Neuronal stem cell (in vitro differentiated cells): Measurements from ENCODE around the gene NLRP11.
"Not testable (repeated sequence)": the region's sequence is repeated elsewhere in the genome, so short reads cannot be mapped to it uniquely, and the experiment has no call there.

Source experiments
- DNase-seq: peaks from one replicate; pipeline ENCODE4 v3.0.0-alpha.2; 2013; ENCODE audit warnings: low spot score
- H2AFZ ChIP-seq: one replicate; pipeline ENCODE4 v1.6.1; 2013; ENCODE audit warnings: mild to moderate bottlenecking, low read length, inconsistent platforms
- H2AK5ac ChIP-seq: 2 replicates; pipeline ENCODE4 v1.6.1; 2013; ENCODE audit warnings: low read depth, mild to moderate bottlenecking, inconsistent platforms, low read length, moderate library complexity, mixed read lengths
- H2BK120ac ChIP-seq: 2 replicates; pipeline ENCODE4 v1.6.1; 2013; ENCODE audit warnings: low read depth, mild to moderate bottlenecking, inconsistent platforms, low read length, moderate library complexity, mixed read lengths
- H2BK12ac ChIP-seq: one replicate; pipeline ENCODE4 v1.6.1; 2013; ENCODE audit warnings: low read length, inconsistent platforms
- H2BK15ac ChIP-seq: 2 replicates; pipeline ENCODE4 v1.6.1; 2013; ENCODE audit warnings: mild to moderate bottlenecking, low read length, inconsistent platforms, mixed read lengths
- H2BK5ac ChIP-seq: one replicate; pipeline ENCODE4 v1.6.1; 2013; ENCODE audit warnings: inconsistent platforms, mild to moderate bottlenecking, low read length, moderate library complexity
- H3K14ac ChIP-seq: one replicate; pipeline ENCODE4 v1.6.1; 2013; ENCODE audit warnings: low read length, inconsistent platforms
- H3K18ac ChIP-seq: 2 replicates; pipeline ENCODE4 v1.6.1; 2013; ENCODE audit warnings: low read length, inconsistent platforms
- H3K23ac ChIP-seq: 2 replicates; pipeline ENCODE4 v1.6.1; 2013; ENCODE audit warnings: low read depth, mild to moderate bottlenecking, mixed read lengths, low read length, inconsistent platforms; ENCODE audit not compliant: poor library complexity
- H3K27ac ChIP-seq: replicated peaks from 3 replicates; pipeline ENCODE4 v1.5.1; 2013; ENCODE audit warnings: low read length, inconsistent platforms
- H3K27me3 ChIP-seq, 3 experiments: 2 replicates each; pipeline ENCODE4 v1.6.1; 2013; ENCODE audit warnings: low read length in 3 of 3, mild to moderate bottlenecking in 2 of 3, inconsistent platforms in 1 of 3, low read depth in 1 of 3, mixed read lengths in 1 of 3, moderate library complexity in 1 of 3; ENCODE audit not compliant: control insufficient read depth in 3 of 3, insufficient read depth in 3 of 3
- H3K36me3 ChIP-seq, 2 donors: replicated peaks in 1 of 2; 2 replicates each; pipeline ENCODE4 v1.6.1; 2013; ENCODE audit warnings: low read length in 2 of 2; ENCODE audit not compliant: control insufficient read depth in 2 of 2, insufficient read depth in 2 of 2
- H3K4ac ChIP-seq: 2 replicates; pipeline ENCODE4 v1.6.1; 2013; ENCODE audit warnings: inconsistent platforms, mild to moderate bottlenecking, low read length, moderate library complexity
- H3K4me1 ChIP-seq, 2 donors: 1 replicate in 1 of 2; 2 replicates in 1 of 2; pipeline ENCODE4 v1.6.1; 2013; ENCODE audit warnings: low read length in 2 of 2, low read depth in 1 of 2; ENCODE audit not compliant: control insufficient read depth in 2 of 2, insufficient read depth in 1 of 2
- H3K4me2 ChIP-seq: one replicate; pipeline ENCODE4 v1.6.1; 2013; ENCODE audit warnings: mild to moderate bottlenecking, low read length, inconsistent platforms; ENCODE audit not compliant: insufficient read depth, poor library complexity, severe bottlenecking
- H3K4me3 ChIP-seq, 2 donors: 2 replicates each; pipeline ENCODE4 v1.5.1; 2013; ENCODE audit warnings: low read length in 2 of 2, mild to moderate bottlenecking in 2 of 2, inconsistent platforms in 1 of 2, moderate library complexity in 1 of 2
- H3K79me1 ChIP-seq: one replicate; pipeline ENCODE4 v1.6.1; 2013; ENCODE audit warnings: low read depth, mild to moderate bottlenecking, inconsistent platforms, low read length, moderate library complexity
- H3K9ac ChIP-seq: one replicate; pipeline ENCODE4 v1.6.1; 2013; ENCODE audit warnings: mild to moderate bottlenecking, low read depth, low read length, inconsistent platforms; ENCODE audit not compliant: poor library complexity
- H3K9me3 ChIP-seq, 2 donors: replicated peaks in 1 of 2; 2 replicates each; pipeline versions ENCODE3 to v1.6.1; 2013; ENCODE audit warnings: low read length in 2 of 2, mild to moderate bottlenecking in 2 of 2, inconsistent platforms in 1 of 2, low read depth in 1 of 2, mixed read lengths in 1 of 2, moderate library complexity in 1 of 2; ENCODE audit not compliant: control insufficient read depth in 2 of 2, insufficient read depth in 1 of 2
- H4K8ac ChIP-seq: one replicate; pipeline ENCODE4 v1.6.1; 2013; ENCODE audit warnings: low read depth, mild to moderate bottlenecking, inconsistent platforms, low read length, moderate library complexity
- H4K91ac ChIP-seq: one replicate; pipeline ENCODE4 v1.6.1; 2013; ENCODE audit warnings: low read length, low read depth, mild to moderate bottlenecking, inconsistent platforms; ENCODE audit not compliant: poor library complexity
- WGBS, 2 donors: extraction: QIAGEN DNeasy Blood & Tissue Kit; methylation state at CpG; one replicate each; pipeline ENCODE4 v1.1.7; 2013; ENCODE audit warnings: missing lambda C conversion rate in 2 of 2, mixed read lengths in 1 of 2; ENCODE audit not compliant: insufficient read length in 2 of 2, insufficient replicate concordance in 1 of 2; ENCODE audit errors: extremely low coverage in 2 of 2; 5-methylcytosine and 5-hydroxymethylcytosine counted together

Gene NLRP11

DNA sequence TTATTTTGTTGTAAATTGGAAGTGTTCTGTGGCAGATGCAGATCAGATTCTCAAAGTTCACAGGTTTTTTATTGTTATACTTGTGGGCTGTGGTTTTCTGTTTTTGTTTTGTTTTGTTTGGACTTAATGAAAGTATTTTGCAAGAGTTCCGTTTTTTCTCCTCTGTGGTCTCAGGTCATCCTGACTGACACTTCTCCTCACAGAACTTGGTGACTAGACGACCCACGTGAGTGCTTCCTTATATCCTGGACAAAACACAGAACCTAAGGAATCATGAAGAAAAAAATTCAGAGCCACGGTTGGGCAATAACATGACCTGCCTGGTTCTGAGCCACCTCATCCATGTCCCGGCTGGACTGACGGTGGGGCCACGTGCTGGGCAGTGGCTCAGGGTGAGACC lies 65.3 kb downstream of the NLRP11 start:
- Histone ChIP-seq H3K23ac (no peak overlapping the region), H3K9me3 (peaks cover 0 to 5% of the 10 kb centered on the region in 2 donors), H3K18ac (no peak overlapping the region), H2BK120ac (no peak overlapping the region), H3K79me1 (no peaks in the 10 kb centered on the region), H2AFZ (no peak overlapping the region), H3K27me3 (peaks cover 0 to 16% (median 0%) of the 10 kb centered on the region in 3 experiments), H3K14ac (no peak overlapping the region), H3K4ac (no peak overlapping the region), H4K91ac (no peak overlapping the region), H3K9ac (no peak overlapping the region), H2BK5ac (no peak overlapping the region), H2BK15ac (no peak overlapping the region), H3K36me3 (no peaks in the 10 kb centered on the region), H2BK12ac (no peak overlapping the region), H3K27ac (no peak overlapping the region), H3K4me2 (no peak overlapping the region), H4K8ac (no peak overlapping the region), H3K4me3 (no peak overlapping the region), H3K4me1 (no peaks in the 10 kb centered on the region), H2AK5ac (no peak overlapping the region)
- no CpG with 5 or more reads among the region's 7 CpGs for WGBS, 2 donors
- no peak for DNase-seq

DNA sequence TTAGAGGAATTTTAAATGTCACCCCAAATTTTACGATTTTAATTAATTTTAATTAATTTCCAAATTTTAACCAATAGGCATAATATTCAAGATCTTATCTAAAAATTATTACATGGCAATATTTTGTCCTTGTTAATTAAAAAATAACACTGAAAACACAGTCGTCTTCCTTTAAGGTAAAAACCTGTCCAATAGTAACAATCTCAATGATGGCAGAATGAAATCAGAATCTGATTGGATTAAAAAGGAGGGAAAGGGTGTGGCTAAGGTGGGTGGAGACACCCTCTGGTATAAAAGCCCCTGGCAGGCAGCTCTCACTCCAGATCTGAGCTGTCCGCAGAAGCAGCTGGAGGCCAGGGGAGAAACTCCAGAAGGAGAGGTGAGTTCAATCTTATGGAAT lies 73.0 kb downstream of the NLRP11 start, which contains the start of gene RFPL4A:
Gene RFPL4A, plus strand, starts transcription at position 301 of the 400 bp plus-strand sequence. CDS start 2,704 bp downstream, outside the sequence.
- not testable (repeated sequence) for H2BK12ac ChIP-seq, H3K9ac ChIP-seq, H3K23ac ChIP-seq, H3K79me1 ChIP-seq, H3K4me1 ChIP-seq, H4K8ac ChIP-seq, H2BK5ac ChIP-seq, H3K36me3 ChIP-seq, H4K91ac ChIP-seq, H2AFZ ChIP-seq, H3K27ac ChIP-seq, H3K4me2 ChIP-seq, H3K18ac ChIP-seq, H2AK5ac ChIP-seq, H2BK120ac ChIP-seq, H3K4me3 ChIP-seq, DNase-seq, H3K4ac ChIP-seq, H3K14ac ChIP-seq, H2BK15ac ChIP-seq
- Histone ChIP-seq H3K9me3 (peaks cover 0 to 12% of the 10 kb centered on the region in 2 donors), H3K27me3 (peaks cover 0 to 18% (median 0%) of the 10 kb centered on the region in 3 experiments)
- WGBS, 2 donors, result no CpG with 5 or more reads among the region's 3 CpGs

- not testable (repeated sequence) for H3K36me3 ChIP-seq, H3K4me1 ChIP-seq, H4K8ac ChIP-seq, H3K4me3 ChIP-seq, H4K91ac ChIP-seq, H2BK15ac ChIP-seq, DNase-seq, H2BK12ac ChIP-seq, H2BK5ac ChIP-seq, H3K23ac ChIP-seq, H2AK5ac ChIP-seq, H3K27ac ChIP-seq, H3K4ac ChIP-seq, H3K14ac ChIP-seq, H3K4me2 ChIP-seq, H3K18ac ChIP-seq, H3K9ac ChIP-seq, H3K79me1 ChIP-seq, H2BK120ac ChIP-seq, H2AFZ ChIP-seq
- peaks cover 0 to 14% of the 10 kb centered on the region in 2 donors for H3K9me3 ChIP-seq
- WGBS, 2 donors, result no CpG with 5 or more reads among the region's 4 CpGs
- H3K27me3 ChIP-seq, result peaks cover 0 to 23% (median 0%) of the 10 kb centered on the region in 3 experiments
These were observed 75.0 kb downstream of the NLRP11 start for GRCh38 chr19:55756808-55757207.

DNA sequence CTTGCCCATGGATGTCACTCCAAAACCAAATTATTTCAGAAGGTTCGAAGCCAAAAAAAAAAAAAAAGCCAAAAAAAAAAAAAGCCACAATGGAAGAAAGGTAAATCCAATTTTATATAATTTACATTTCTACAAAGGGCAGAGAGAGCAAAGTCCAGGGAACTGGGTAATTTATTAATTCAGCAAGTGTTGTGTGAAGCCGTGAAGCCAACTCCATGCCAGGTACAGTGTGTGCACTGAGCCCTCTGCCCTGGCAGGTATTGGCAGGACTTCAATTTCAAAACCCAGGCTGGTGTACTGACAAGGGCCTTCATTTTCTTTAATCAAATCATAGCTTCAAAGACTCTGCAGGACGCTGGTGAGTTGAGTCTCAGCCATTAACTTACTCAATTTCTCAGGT lies 78.4 kb downstream of the NLRP11 start:
- no peak overlapping the region for H2BK15ac ChIP-seq
- peaks cover 0 to 16% (median 0%) of the 10 kb centered on the region in 3 experiments for H3K27me3 ChIP-seq
- H2AFZ ChIP-seq, result no peak overlapping the region
- H3K9me3 ChIP-seq, result peaks cover 0 to 14% of the 10 kb centered on the region in 2 donors
- no CpG with 5 or more reads among the region's 3 CpGs for WGBS, 2 donors
- no peak overlapping the region for H3K4me3 ChIP-seq
- no peak for DNase-seq
- H4K8ac ChIP-seq, result no peak overlapping the region
- H3K79me1 ChIP-seq, result no peaks in the 10 kb centered on the region
- H3K14ac ChIP-seq, result no peak overlapping the region
- no peak overlapping the region for H2BK5ac ChIP-seq
- no peak overlapping the region for H2BK120ac ChIP-seq
- no peak overlapping the region for H2BK12ac ChIP-seq
- H3K4me1 ChIP-seq, result no peaks in the 10 kb centered on the region
- H4K91ac ChIP-seq, result no peak overlapping the region
- H3K36me3 ChIP-seq, result no peaks in the 10 kb centered on the region
- H3K27ac ChIP-seq, result no peak overlapping the region
- no peak overlapping the region for H3K4me2 ChIP-seq
- H3K9ac ChIP-seq, result no peak overlapping the region
- H3K4ac ChIP-seq, result no peak overlapping the region
- H3K23ac ChIP-seq, result no peak overlapping the region
- H3K18ac ChIP-seq, result no peak overlapping the region
- H2AK5ac ChIP-seq, result no peak overlapping the region
